AG10803 (cell line): ENCODE data around the gene ARID1B.

Source experiments
- DNase-seq: peaks from one replicate; pipeline ENCODE4 v3.0.0; 2010; ENCODE audit warnings: low read depth
- H3K4me3 ChIP-seq: 2 replicates; pipeline ENCODE4 v1.5.1; 2011; ENCODE audit warnings: mild to moderate bottlenecking, low read length, control low read depth
- CTCF ChIP-seq: conservative IDR thresholded peaks from 2 replicates; pipeline ENCODE4 v1.5.1; 2011; ENCODE audit warnings: mild to moderate bottlenecking, low read length, control low read depth, inconsistent platforms

The ARID1B gene

GRCh38 chr6:157121897-157122296 lies 344.7 kb downstream of the ARID1B start:
- H3K4me3 ChIP-seq: no peak overlapping the region
- no peak for DNase-seq
- TF ChIP-seq CTCF: no peak

- no peak overlapping the region for H3K4me3 ChIP-seq
- TF ChIP-seq CTCF: no peak
- no peak for DNase-seq
Measured at GRCh38 chr6:157123234-157123633, 346.1 kb downstream of the ARID1B start.

- no peak for TF ChIP-seq CTCF
- no peak for DNase-seq
- no peak overlapping the region for H3K4me3 ChIP-seq
Measured at GRCh38 chr6:157124485-157125254, 347.5 kb downstream of the ARID1B start.

GRCh38 chr6:157125531-157125930 lies 348.4 kb downstream of the ARID1B start:
- H3K4me3 ChIP-seq: no peak overlapping the region
- no peak for DNase-seq
- TF ChIP-seq CTCF: no peak

- H3K4me3 ChIP-seq: no peak overlapping the region
- DNase-seq: no peak
- TF ChIP-seq CTCF: no peak
Measured at GRCh38 chr6:157126183-157127098, 349.3 kb downstream of the ARID1B start.

- no peak overlapping the region for H3K4me3 ChIP-seq
- no peak for TF ChIP-seq CTCF
- DNase-seq: no peak
Measured at GRCh38 chr6:157128235-157128775, 351.1 kb downstream of the ARID1B start.
